D341Med (cell line): Measurements from ENCODE around the gene AGBL5.
"Not testable (repeated sequence)": the region's sequence is repeated elsewhere in the genome, so short reads cannot be mapped to it uniquely, and the experiment has no call there.

ENCODE experiments used
- DNase-seq: peaks from one replicate; pipeline ENCODE4 v3.0.0; 2012; ENCODE audit warnings: low spot score

The AGBL5 gene

DNA sequence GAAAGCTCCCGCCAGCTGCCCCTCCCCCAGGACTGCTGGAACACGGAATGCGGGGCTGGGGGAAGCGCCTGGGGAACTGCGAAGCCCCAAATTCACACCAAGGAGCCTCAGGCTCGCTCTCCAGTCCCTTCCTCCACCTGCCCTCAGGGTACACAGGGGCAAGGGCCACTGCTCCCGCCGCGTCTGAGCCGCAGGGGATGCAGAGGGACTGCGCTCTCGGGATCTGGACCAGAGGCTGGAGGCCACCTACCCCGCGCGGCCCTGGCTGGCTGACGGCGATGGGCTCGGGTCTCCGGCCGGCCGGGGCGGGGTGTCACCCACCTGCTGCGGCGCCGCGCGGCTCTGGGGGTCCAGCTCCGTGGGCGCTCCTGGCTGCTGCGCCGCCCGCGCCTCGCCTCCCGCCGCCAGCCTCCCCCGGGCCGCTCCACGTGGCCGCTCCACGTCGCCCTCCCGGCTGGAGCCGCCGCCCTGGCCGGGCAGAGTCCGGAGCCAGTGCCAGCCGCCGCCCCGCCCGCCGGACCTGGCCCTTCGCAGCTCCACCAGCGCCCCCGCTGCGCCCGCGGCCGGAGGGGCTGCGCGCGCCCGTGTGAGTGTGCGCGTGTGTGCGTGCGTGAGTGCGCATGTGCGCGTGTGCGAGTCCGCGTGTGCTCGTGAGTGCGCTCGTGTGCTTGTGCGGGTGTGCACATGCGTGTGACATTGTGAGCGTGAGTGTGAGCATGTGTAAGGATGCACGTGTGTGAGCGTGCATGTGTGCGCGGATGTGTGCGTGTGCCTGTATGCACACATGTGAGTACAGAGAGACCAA, 67.3 kb downstream of the AGBL5 start, which contains the start of gene CGREF1:
CGREF1 (minus strand) TSS at position 604 of the 805 bp plus-strand sequence. CDS start 14,762 bp downstream, outside the sequence.
- peak; percentile 79 for DNase-seq

DNA sequence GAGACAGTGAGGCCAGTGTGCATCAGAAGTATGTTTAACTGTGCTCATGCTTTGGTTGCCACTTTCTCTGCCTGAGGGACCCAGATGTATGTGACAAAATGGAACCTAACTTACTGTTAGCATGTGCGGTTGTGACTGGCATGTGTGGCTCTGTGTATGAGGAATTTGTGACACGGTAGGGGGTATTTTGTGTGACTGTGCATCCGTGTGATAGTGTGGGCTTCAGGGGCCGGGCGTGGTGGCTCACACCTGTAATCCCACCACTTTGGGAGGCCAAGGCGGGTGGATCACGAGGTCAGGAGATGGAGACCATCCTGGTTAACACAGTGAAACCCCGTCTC, 67.8 kb downstream of the AGBL5 start:
- DNase-seq, result not testable (repeated sequence)
